SK-N-SH (cell line): Measurements from ENCODE around the gene ISOC2. TPM values are rescaled to one million over a fixed set of nuclear protein-coding genes. Genes with fewer than 3 reads are reported as not detected.

ENCODE experiments used
- CTCF ChIA-PET: fragments of 300-600, 350-600 bp; formaldehyde crosslinking; extraction: SDS; loops from one replicate; lab custom pipeline; 2021; lab: Yijun Ruan, JAX
- POLR2A ChIA-PET: fragments of 350-600 bp; sonication (Branson Sonifier 250); formaldehyde crosslinking; extraction: SDS; loops from one replicate; lab custom pipeline; 2020; ENCODE audit warnings: antibody characterized with exemption, inconsistent platforms; lab: Yijun Ruan, JAX
- DNase-seq: peaks from one replicate; pipeline ENCODE4 v3.0.0; 2012
- H2AFZ ChIP-seq: fragments of 200-600 bp; sonication (generic); 2 replicates; pipeline ENCODE4 v1.8.1; 2016; ENCODE audit warnings: antibody characterized with exemption, mild to moderate bottlenecking, low read depth
- H3F3A ChIP-seq: fragments of 200-600 bp; sonication (generic); replicated peaks from 2 replicates; pipeline ENCODE3; 2016; ENCODE audit warnings: antibody characterized with exemption, mild to moderate bottlenecking; ENCODE audit not compliant: insufficient read depth
- H3K27ac ChIP-seq, 2 experiments: fragments of 200-500 bp in 1 of 2; fragments of 200-600 bp in 1 of 2; sonication (Bioruptor generic) in 1 of 2; sonication (generic), shearing (Covaris generic) in 1 of 2; 2 replicates each; pipeline versions ENCODE4 v1.5.1 to v1.6.1; 2014 to 2016; ENCODE audit warnings: low read depth in 2 of 2, inconsistent platforms in 1 of 2, low read length in 1 of 2, mild to moderate bottlenecking in 1 of 2, mixed read lengths in 1 of 2
- H3K27me3 ChIP-seq: fragments of 200-600 bp; sonication (generic), shearing (Covaris generic); 2 replicates; pipeline ENCODE4 v1.6.1; 2016; ENCODE audit warnings: mixed run types; ENCODE audit not compliant: insufficient read depth
- H3K36me3 ChIP-seq, 2 experiments: fragments of 200-500 bp in 1 of 2; fragments of 200-600 bp in 1 of 2; sonication (Bioruptor generic) in 1 of 2; sonication (generic) in 1 of 2; replicated peaks in 1 of 2; 2 replicates each; pipeline versions ENCODE3 to v1.5.1; 2014 to 2016; ENCODE audit warnings: low read length in 1 of 2, mild to moderate bottlenecking in 1 of 2; ENCODE audit not compliant: insufficient read depth in 2 of 2, control insufficient read depth in 1 of 2
- H3K4me1 ChIP-seq, 2 experiments: fragments of 200-500 bp in 1 of 2; fragments of 200-600 bp in 1 of 2; sonication (Bioruptor generic) in 1 of 2; sonication (generic), shearing (Covaris generic) in 1 of 2; 2 replicates each; pipeline versions ENCODE4 v1.5.1 to v1.6.1; 2014 to 2016; ENCODE audit warnings: low read depth in 1 of 2, low read length in 1 of 2, mixed run types in 1 of 2; ENCODE audit not compliant: insufficient read depth in 2 of 2, control insufficient read depth in 1 of 2
- H3K4me2 ChIP-seq: fragments of 200-600 bp; sonication (generic), shearing (Covaris generic); 2 replicates; pipeline ENCODE4 v1.6.1; 2017; ENCODE audit warnings: mixed run types
- H3K4me3 ChIP-seq, 2 experiments: fragments of 200-500 bp in 1 of 2; fragments of 200-600 bp in 1 of 2; sonication (Bioruptor generic) in 1 of 2; sonication (generic), shearing (Covaris generic) in 1 of 2; 2 replicates each; pipeline versions ENCODE4 v1.5.1 to v1.8.1; 2014 to 2016; ENCODE audit warnings: low read depth in 2 of 2, inconsistent platforms in 1 of 2, low read length in 1 of 2, mild to moderate bottlenecking in 1 of 2, mixed read lengths in 1 of 2, moderate library complexity in 1 of 2
- H3K79me2 ChIP-seq: fragments of 200-600 bp; sonication (generic); 2 replicates; pipeline ENCODE4 v1.8.1; 2017; ENCODE audit warnings: mild to moderate bottlenecking; ENCODE audit not compliant: insufficient read depth
- H3K9ac ChIP-seq: fragments of 200-600 bp; sonication (generic); 2 replicates; pipeline ENCODE4 v1.6.1; 2017; ENCODE audit warnings: mixed run types
- H3K9me2 ChIP-seq: fragments of 200-600 bp; sonication (generic); 2 replicates; pipeline ENCODE4 v1.6.1; 2017; ENCODE audit warnings: mixed run types
- H3K9me3 ChIP-seq: fragments of 200-600 bp; sonication (generic); 2 replicates; pipeline ENCODE4 v1.6.1; 2017; ENCODE audit warnings: mixed run types, mild to moderate bottlenecking, moderate library complexity
- H4K20me1 ChIP-seq: fragments of 200-600 bp; sonication (generic); 2 replicates; pipeline ENCODE4 v1.6.1; 2017; ENCODE audit warnings: mild to moderate bottlenecking, mixed run types; ENCODE audit not compliant: insufficient read depth
- CHD2 ChIP-seq: fragments of 150-350 bp; IDR thresholded peaks from 2 replicates; pipeline ENCODE4 v1.6.1; 2018; ENCODE audit warnings: low read length; ENCODE audit not compliant: partially characterized antibody
- ELF1 ChIP-seq: IDR thresholded peaks from 2 replicates; pipeline ENCODE4 v1.4.0; 2012
- EP300 ChIP-seq, 2 experiments: IDR thresholded peaks; 2 replicates each; pipeline versions ENCODE4 v1.4.0 to v1.6.1; 2012; ENCODE audit warnings: borderline replicate concordance in 1 of 2, low read depth in 1 of 2, low read length in 1 of 2
- FOXM1 ChIP-seq: IDR thresholded peaks from 2 replicates; pipeline ENCODE4 v1.4.0; 2012; ENCODE audit warnings: low read depth, mild to moderate bottlenecking
- IRF3 ChIP-seq: fragments of 150-350 bp; IDR thresholded peaks from 2 replicates; pipeline ENCODE4 v1.6.1; 2016; ENCODE audit warnings: mild to moderate bottlenecking, low read depth, low read length
- MAX ChIP-seq: IDR thresholded peaks from 2 replicates; pipeline ENCODE4 v1.4.0; 2012; ENCODE audit warnings: low read depth
- NFIC ChIP-seq: IDR thresholded peaks from 2 replicates; pipeline ENCODE4 v1.4.0; 2012; ENCODE audit warnings: borderline replicate concordance
- NRF1 ChIP-seq: IDR thresholded peaks from 2 replicates; pipeline ENCODE4 v1.6.1; 2012; ENCODE audit warnings: low read depth, mild to moderate bottlenecking, low read length
- POLR2AphosphoS5 ChIP-seq: IDR thresholded peaks from 2 replicates; pipeline ENCODE4 v1.6.1; 2012; ENCODE audit warnings: low read depth, low read length
- RAD21 ChIP-seq: IDR thresholded peaks from 2 replicates; pipeline ENCODE4 v1.6.1; 2012; ENCODE audit warnings: mild to moderate bottlenecking, low read length
- RCOR1 ChIP-seq: fragments of 150-350 bp; IDR thresholded peaks from 2 replicates; pipeline ENCODE4 v1.6.1; 2017; ENCODE audit warnings: antibody characterized with exemption, low read length
- SIN3A ChIP-seq: IDR thresholded peaks from 2 replicates; pipeline ENCODE4 v1.6.1; 2012; ENCODE audit warnings: low read depth, mild to moderate bottlenecking, low read length, moderate library complexity, borderline replicate concordance
- TAF1 ChIP-seq: IDR thresholded peaks from 2 replicates; pipeline ENCODE4 v1.6.1; 2012; ENCODE audit warnings: low read depth, mild to moderate bottlenecking, low read length, moderate library complexity, borderline replicate concordance
- USF2 ChIP-seq: fragments of 150-350 bp; IDR thresholded peaks from 2 replicates; pipeline ENCODE4 v1.6.1; 2017; ENCODE audit warnings: antibody characterized with exemption, low read length, low read depth, borderline replicate concordance
- WGBS: methylation state at CpG from one replicate; pipeline ENCODE4 v1.1.6; 2017; ENCODE audit warnings: low lambda C conversion rate; 5-methylcytosine and 5-hydroxymethylcytosine counted together
- polyA plus RNA-seq, 3 experiments: library from polyadenylated mRNA; depleted of rRNA; stranded (reverse); fragments of >200 nt; gene quantifications; 2 replicates each; pipeline ENCODE4 v1.2.3, GENCODE V29; 2012

ISOC2 gene
- polyA plus RNA-seq, 1 of the 3 experiments (the other 2 are of a cell fraction), result 65.4 TPM

GRCh38 chr19:55462722-55463121 is 1.3 kb upstream of the ISOC2 start (continued):
- no peak for TF ChIP-seq USF2
- no peak for TF ChIP-seq NRF1
- no peak for TF ChIP-seq TAF1
- no peak for TF ChIP-seq EP300 (IDR thresholded peaks at IDR 0.05; ENCODE audit: borderline replicate concordance in 1 of 2, low read depth in 1 of 2, low read length in 1 of 2)
- no peak for TF ChIP-seq ELF1
- no peak for TF ChIP-seq SIN3A
- no peak for TF ChIP-seq RAD21
- no peak for TF ChIP-seq RCOR1
- TF ChIP-seq MAX, result no peak
- no peak for TF ChIP-seq FOXM1

GRCh38 chr19:55461974-55462626 is 658 bp upstream of the ISOC2 start:
- Histone ChIP-seq H3K9ac (peak overlapping the region; percentile 53; the same call in 1 of the 2 replicates), H3K4me3 (peak overlapping the region; percentile 55 to 71), H3K4me1 (peaks cover 9 to 18% of the 10 kb centered on the region in 2 experiments; a peak in 2 of 4 replicates), H3F3A (peaks cover 19% of the 10 kb centered on the region)
- WGBS, result 40% methylated on average over 11 of the region's 27 CpGs
- TF ChIP-seq CHD2 (no peak), NFIC (peak; percentile 43; the same call in 1 of the 2 replicates), IRF3 (no peak), POLR2AphosphoS5 (peak; percentile 26; the same call in 1 of the 2 replicates), RCOR1 (peak; percentile 48; the same call in 1 of the 2 replicates)
- TF ChIP-seq, all 33 proteins: peak for 3
- Histone ChIP-seq H3K36me3 (no peaks in the 10 kb centered on the region), H3K79me2 (peaks cover 12% of the 10 kb centered on the region; the same call in 1 of the 2 replicates), H3K9me2 (no peaks in the 10 kb centered on the region), H3K9me3 (no peaks in the 10 kb centered on the region), H3K27ac (peak overlapping the region; percentile 37 to 63; a peak in 3 of 4 replicates), H2AFZ (peak overlapping the region; percentile 92; the same call in 1 of the 2 replicates), H3K27me3 (no peaks in the 10 kb centered on the region), H4K20me1 (no peaks in the 10 kb centered on the region), H3K4me2 (peak overlapping the region; percentile 81)
- CTCF ChIA-PET, result interaction anchor here (0.6 to 1.4 kb wide), 3 partner anchors 9 to 169 kb away, joined by 3 to 8 read pairs (median 5); no protein-coding TSS in a partner anchor
- POLR2A ChIA-PET, result interaction anchor here (0.7 to 0.9 kb wide), 4 partner anchors 10 to 54 kb away, joined by 3 to 7 read pairs (median 4); partner anchors contain the start of genes UBE2S and ZNF628
- DNase-seq, result peak; percentile 73
